Esophagus muscularis mucosa (tissue), 4 donors: ENCODE measurements around the gene NEK5.

Experiments used
- EP300 ChIP-seq: sonication (generic); formaldehyde crosslinking; IDR thresholded peaks from one replicate; pipeline ENCODE4 v1.6.1; 2017; ENCODE audit warnings: antibody characterized with exemption
- POLR2A ChIP-seq: fragments of 450-650 bp; IDR thresholded peaks from one replicate; pipeline ENCODE4 v1.6.1; 2017; ENCODE audit warnings: antibody characterized with exemption, moderate library complexity, mild to moderate bottlenecking, low read depth
- POLR2AphosphoS5 ChIP-seq, 2 donors: sonication (generic); formaldehyde crosslinking; IDR thresholded peaks; one replicate each; pipeline ENCODE4 v1.6.1; 2017; ENCODE audit warnings: antibody characterized with exemption in 2 of 2
- TF ChIP-seq, protein P1 (sequence below), 3 experiments: fragments of 200-600 bp in 2 of 3; fragments of 450-650 bp in 1 of 3; sonication (generic) in 2 of 3; IDR thresholded peaks; one replicate each; pipeline ENCODE4 v1.5.1; 2017 to 2019; ENCODE audit warnings: antibody characterized with exemption in 3 of 3, mild to moderate bottlenecking in 2 of 3, moderate library complexity in 1 of 3

- TF ChIP-seq, protein P1, sequence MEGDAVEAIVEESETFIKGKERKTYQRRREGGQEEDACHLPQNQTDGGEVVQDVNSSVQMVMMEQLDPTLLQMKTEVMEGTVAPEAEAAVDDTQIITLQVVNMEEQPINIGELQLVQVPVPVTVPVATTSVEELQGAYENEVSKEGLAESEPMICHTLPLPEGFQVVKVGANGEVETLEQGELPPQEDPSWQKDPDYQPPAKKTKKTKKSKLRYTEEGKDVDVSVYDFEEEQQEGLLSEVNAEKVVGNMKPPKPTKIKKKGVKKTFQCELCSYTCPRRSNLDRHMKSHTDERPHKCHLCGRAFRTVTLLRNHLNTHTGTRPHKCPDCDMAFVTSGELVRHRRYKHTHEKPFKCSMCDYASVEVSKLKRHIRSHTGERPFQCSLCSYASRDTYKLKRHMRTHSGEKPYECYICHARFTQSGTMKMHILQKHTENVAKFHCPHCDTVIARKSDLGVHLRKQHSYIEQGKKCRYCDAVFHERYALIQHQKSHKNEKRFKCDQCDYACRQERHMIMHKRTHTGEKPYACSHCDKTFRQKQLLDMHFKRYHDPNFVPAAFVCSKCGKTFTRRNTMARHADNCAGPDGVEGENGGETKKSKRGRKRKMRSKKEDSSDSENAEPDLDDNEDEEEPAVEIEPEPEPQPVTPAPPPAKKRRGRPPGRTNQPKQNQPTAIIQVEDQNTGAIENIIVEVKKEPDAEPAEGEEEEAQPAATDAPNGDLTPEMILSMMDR (IDR thresholded peaks at IDR 0.05), result no peak
- TF ChIP-seq POLR2AphosphoS5 (IDR thresholded peaks at IDR 0.05), result no peak
- TF ChIP-seq POLR2A, result no peak
- TF ChIP-seq EP300, result no peak
Observed at GRCh38 chr13:52091473-52091872, 37.4 kb downstream of the NEK5 start.
